Measurements from ENCODE around the gene BAIAP3.

The BAIAP3 gene

DNA sequence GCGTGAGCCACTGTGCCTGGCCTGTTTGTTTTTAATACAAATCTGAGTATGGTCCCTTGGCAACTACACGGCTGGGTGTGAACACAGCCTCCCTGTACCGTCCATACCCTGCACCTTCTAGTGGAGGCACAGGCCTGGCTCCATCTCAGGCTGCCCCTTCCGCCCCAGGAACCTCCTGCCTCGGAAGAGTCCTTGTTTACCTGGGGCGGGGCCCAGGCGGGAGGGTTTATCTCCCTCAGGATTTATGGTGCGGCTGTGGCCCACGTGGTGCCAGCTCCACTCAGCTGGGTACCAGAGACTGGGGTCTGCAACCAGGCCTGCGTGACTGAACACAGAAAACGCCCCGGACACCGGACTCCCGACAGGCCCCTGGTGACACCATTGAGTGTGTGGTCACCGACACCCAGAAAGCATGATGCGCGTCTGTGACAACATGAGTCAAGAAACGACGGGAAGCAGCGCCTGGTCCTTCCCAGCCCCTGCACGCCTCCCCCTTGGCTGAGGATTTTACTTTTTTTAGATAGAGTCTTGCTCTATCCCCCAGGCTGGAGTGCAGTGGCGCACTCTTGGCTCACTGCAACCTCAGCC, 62.1 kb downstream of the BAIAP3 start:
- no peak for DNase-seq

- no peak for DNase-seq
Measured at GRCh38 chr16:1397779-1398178, 64.3 kb downstream of the BAIAP3 start.

- DNase-seq, result no peak
Measured at GRCh38 chr16:1398351-1398750, 64.9 kb downstream of the BAIAP3 start.

Data from SHP77 (cell line).